NCI-H2171 treated with DMSO at 0.1 percent for 48 hours (cell line): ENCODE measurements around the gene AMIGO2.

Source experiments
- DNase-seq: peaks from one replicate; lab custom pipeline; 2025; lab: John Stamatoyannopoulos, UW

AMIGO2 gene

GRCh38 chr12:47098099-47098498, 18.3 kb upstream of the AMIGO2 start:
- no peak for DNase-seq

GRCh38 chr12:47097276-47097896, 17.6 kb upstream of the AMIGO2 start:
- no peak for DNase-seq

GRCh38 chr12:47095446-47096236, 15.9 kb upstream of the AMIGO2 start:
- DNase-seq = no peak

GRCh38 chr12:47094804-47095203, 15.0 kb upstream of the AMIGO2 start:
- DNase-seq = no peak

GRCh38 chr12:47091009-47091408, 11.2 kb upstream of the AMIGO2 start:
- DNase-seq = no peak

GRCh38 chr12:47088021-47088944, 8.5 kb upstream of the AMIGO2 start:
- DNase-seq = no peak

GRCh38 chr12:47087088-47087688, 7.4 kb upstream of the AMIGO2 start:
- DNase-seq = no peak

- DNase-seq = no peak
Measured at GRCh38 chr12:47085815-47086252, 6.1 kb upstream of the AMIGO2 start.

GRCh38 chr12:47084172-47084571, 4.4 kb upstream of the AMIGO2 start:
- no peak for DNase-seq

- DNase-seq = no peak
Measured at GRCh38 chr12:47082796-47083621, 3.2 kb upstream of the AMIGO2 start.

GRCh38 chr12:47082283-47082682, 2.5 kb upstream of the AMIGO2 start:
- no peak for DNase-seq

- DNase-seq = no peak
Measured at GRCh38 chr12:47080725-47081502, 1.2 kb upstream of the AMIGO2 start.

GRCh38 chr12:47079981-47080724, 394 bp upstream of the AMIGO2 start:
- DNase-seq = no peak

- DNase-seq = no peak
Measured at GRCh38 chr12:47078733-47079467, 859 bp downstream of the AMIGO2 start.

GRCh38 chr12:47078086-47078395, 1.7 kb downstream of the AMIGO2 start:
- no peak for DNase-seq

- no peak for DNase-seq
Measured at GRCh38 chr12:47077206-47078085, 2.3 kb downstream of the AMIGO2 start.

- DNase-seq = no peak
Measured at GRCh38 chr12:47075192-47076084, 4.3 kb downstream of the AMIGO2 start.
